ENCODE data around the gene CBX6. TPM values are rescaled to one million over a fixed set of nuclear protein-coding genes. Genes with fewer than 3 reads are reported as not detected.

CBX6 gene
- total RNA-seq, 1 experiment from 2014 or later, result 31.4 TPM

DNA sequence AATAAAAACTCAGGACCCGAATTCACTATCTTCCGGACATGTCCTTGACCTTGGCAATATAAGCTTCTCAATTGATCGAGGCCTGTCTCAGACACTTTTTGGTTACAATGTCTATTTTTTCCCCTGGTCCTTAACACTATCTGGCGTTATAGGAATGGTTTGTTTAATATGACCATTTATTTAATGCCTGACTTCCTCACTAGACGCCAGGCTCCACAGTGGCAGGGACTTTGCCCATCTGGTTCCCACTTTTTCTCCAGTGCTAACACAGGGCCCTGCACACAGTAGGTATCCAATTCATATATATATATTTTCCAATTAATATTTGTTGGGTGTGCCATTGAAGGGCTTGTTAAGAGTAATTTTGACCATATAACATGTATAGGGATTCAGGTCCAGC lies 7.9 kb upstream of the CBX6 start:
- Histone ChIP-seq H3K79me2 (ENCODE audit: insufficient read depth, low read length) (no peaks in the 10 kb centered on the region), H2BK15ac (ENCODE audit: low read depth, low read length) (no peak overlapping the region), H3K27ac (ENCODE audit: insufficient read length, low read depth, low read length) (no peak overlapping the region), H3K23me2 (ENCODE audit: insufficient read length, low read depth, low read length, poor library complexity, severe bottlenecking) (no peaks in the 10 kb centered on the region), H3K4me2 (ENCODE audit: insufficient read depth, insufficient read length, low read length) (no peak overlapping the region), H3K14ac (ENCODE audit: insufficient read depth, low read length) (no peak overlapping the region), H2AFZ (ENCODE audit: low read length) (no peak overlapping the region), H4K5ac (ENCODE audit: insufficient read length, low read depth, low read length) (no peak overlapping the region), H3K79me1 (ENCODE audit: insufficient read depth, low read depth, low read length, poor library complexity, severe bottlenecking) (no peaks in the 10 kb centered on the region), H3K23ac (ENCODE audit: insufficient read length, low read depth, low read length) (no peak overlapping the region), H4K91ac (ENCODE audit: insufficient read length, low read depth, low read length) (no peak overlapping the region), H2BK12ac (ENCODE audit: insufficient read length, low read depth, low read length) (no peak overlapping the region), H3T11ph (ENCODE audit: low read length) (no peak overlapping the region), H2BK20ac (ENCODE audit: low read depth, low read length, poor library complexity, severe bottlenecking) (no peak overlapping the region), H3K4ac (ENCODE audit: low read depth, low read length) (no peak overlapping the region), H2AK5ac (ENCODE audit: insufficient read length, low read length) (no peak overlapping the region), H3K9me3 (ENCODE audit: control insufficient read depth, low read depth, low read length) (no peaks in the 10 kb centered on the region), H2BK120ac (ENCODE audit: low read depth, low read length, poor library complexity, severe bottlenecking) (no peak overlapping the region), H3K27me3 (ENCODE audit: insufficient read depth, low read length) (no peaks in the 10 kb centered on the region), H4K8ac (replicated peaks; ENCODE audit: insufficient read length, low read depth, low read length) (no peak overlapping the region), H2BK5ac (ENCODE audit: insufficient read length, low read length) (no peak overlapping the region), H3K18ac (ENCODE audit: insufficient read length, low read depth, low read length) (no peak overlapping the region), H4K20me1 (ENCODE audit: control insufficient read depth, insufficient read depth, insufficient read length) (no peaks in the 10 kb centered on the region), H3K9ac (ENCODE audit: extremely low read depth, insufficient read length, low read length) (no peak overlapping the region), H3K56ac (ENCODE audit: insufficient read length, low read depth, low read length) (no peak overlapping the region), H3K4me1 (ENCODE audit: insufficient read depth, low read length) (peaks cover 5% of the 10 kb centered on the region; the same call in 1 of the 2 replicates)
- no peaks in the 10 kb centered on the region for H3K36me3 Mint-ChIP-seq (ENCODE audit: insufficient read depth in 1 of 3, low read depth in 3 of 3)
- H3K27ac Mint-ChIP-seq, result no peak overlapping the region
- TF ChIP-seq, protein P1, sequence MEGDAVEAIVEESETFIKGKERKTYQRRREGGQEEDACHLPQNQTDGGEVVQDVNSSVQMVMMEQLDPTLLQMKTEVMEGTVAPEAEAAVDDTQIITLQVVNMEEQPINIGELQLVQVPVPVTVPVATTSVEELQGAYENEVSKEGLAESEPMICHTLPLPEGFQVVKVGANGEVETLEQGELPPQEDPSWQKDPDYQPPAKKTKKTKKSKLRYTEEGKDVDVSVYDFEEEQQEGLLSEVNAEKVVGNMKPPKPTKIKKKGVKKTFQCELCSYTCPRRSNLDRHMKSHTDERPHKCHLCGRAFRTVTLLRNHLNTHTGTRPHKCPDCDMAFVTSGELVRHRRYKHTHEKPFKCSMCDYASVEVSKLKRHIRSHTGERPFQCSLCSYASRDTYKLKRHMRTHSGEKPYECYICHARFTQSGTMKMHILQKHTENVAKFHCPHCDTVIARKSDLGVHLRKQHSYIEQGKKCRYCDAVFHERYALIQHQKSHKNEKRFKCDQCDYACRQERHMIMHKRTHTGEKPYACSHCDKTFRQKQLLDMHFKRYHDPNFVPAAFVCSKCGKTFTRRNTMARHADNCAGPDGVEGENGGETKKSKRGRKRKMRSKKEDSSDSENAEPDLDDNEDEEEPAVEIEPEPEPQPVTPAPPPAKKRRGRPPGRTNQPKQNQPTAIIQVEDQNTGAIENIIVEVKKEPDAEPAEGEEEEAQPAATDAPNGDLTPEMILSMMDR (conservative IDR thresholded peaks at IDR 0.05), result no peak
- H3K4me3 Mint-ChIP-seq, result no peak overlapping the region
- peaks cover 10 to 13% of the 10 kb centered on the region in 2 experiments for H3K4me1 Mint-ChIP-seq
- WGBS (ENCODE audit: extremely low coverage, insufficient read length, low lambda C conversion rate), result no CpG with 5 or more reads among the region's 5 CpGs
- no peak for DNase-seq
- peaks cover 34% of the 10 kb centered on the region for H3K27me3 Mint-ChIP-seq (ENCODE audit: low read depth)
- H3K9me3 Mint-ChIP-seq, result no peaks in the 10 kb centered on the region
